Esophagus squamous epithelium (tissue), 5 donors: ENCODE data around the gene ZNF592. TPM values are rescaled to one million over a fixed set of nuclear protein-coding genes. Genes with fewer than 3 reads are reported as not detected.

Experiments used
- DNase-seq: peaks from one replicate; lab custom pipeline; 2025; lab: John Stamatoyannopoulos, UW
- H3K27ac ChIP-seq, 4 donors: fragments of 200-600 bp; sonication (generic); one replicate each; pipeline ENCODE4 v1.5.1; 2016 to 2019; ENCODE audit warnings: mild to moderate bottlenecking in 1 of 4
- H3K27me3 ChIP-seq, 4 donors: fragments of 200-600 bp; sonication (generic); 1 replicate in 3 of 4; 2 replicates in 1 of 4; pipeline versions ENCODE4 v1.5.1 to v1.6.0; 2017 to 2021; ENCODE audit warnings: antibody characterized with exemption in 1 of 4
- H3K36me3 ChIP-seq, 3 donors: fragments of 200-600 bp; sonication (generic); one replicate each; pipeline ENCODE4 v1.5.1; 2016 to 2019
- H3K4me1 ChIP-seq, 3 donors: fragments of 200-600 bp; sonication (generic); one replicate each; pipeline ENCODE4 v1.5.1; 2017 to 2019
- H3K4me3 ChIP-seq, 4 donors: fragments of 200-600 bp; sonication (generic); 1 replicate in 3 of 4; 2 replicates in 1 of 4; pipeline ENCODE4 v1.5.1; 2016 to 2019; ENCODE audit warnings: mild to moderate bottlenecking in 2 of 4, moderate library complexity in 1 of 4
- H3K9me3 ChIP-seq, 3 donors: fragments of 200-600 bp; sonication (generic); one replicate each; pipeline ENCODE4 v1.5.1; 2016 to 2019
- POLR2A ChIP-seq, 4 donors: fragments of 450-650 bp; IDR thresholded peaks; one replicate each; pipeline ENCODE4 v1.6.1; 2017; ENCODE audit warnings: antibody characterized with exemption in 4 of 4, mild to moderate bottlenecking in 4 of 4, moderate library complexity in 3 of 4
- WGBS, 2 donors: methylation state at CpG; one replicate each; pipeline ENCODE4 v1.1.5; 2018; 5-methylcytosine and 5-hydroxymethylcytosine counted together
- intact Hi-C: fragments of 100-400 bp; cut with DNase I; formaldehyde crosslinking; loops from one replicate; pipeline ENCODE4 v1.15.0; 2022
- total RNA-seq, 4 donors: library from RNA; depleted of rRNA; stranded (reverse); fragments of >200 nt; gene quantifications; one replicate each; pipeline ENCODE4 v1.1.0, GENCODE V29; 2016
- TF ChIP-seq, protein P1 (sequence below), 6 experiments: fragments of 450-650 bp in 4 of 6; fragments of 200-600 bp in 2 of 6; sonication (generic) in 2 of 6; IDR thresholded peaks; one replicate each; pipeline ENCODE4 v1.5.1; 2016 to 2019; ENCODE audit warnings: antibody characterized with exemption in 6 of 6, mild to moderate bottlenecking in 4 of 6, moderate library complexity in 4 of 6
- donor health status: DM: yes; HTN: yes; CAD: no.

The ZNF592 gene
- total RNA-seq, 4 donors from 2014 or later, result 8.0 to 12.2 (median 10.3) TPM

DNA sequence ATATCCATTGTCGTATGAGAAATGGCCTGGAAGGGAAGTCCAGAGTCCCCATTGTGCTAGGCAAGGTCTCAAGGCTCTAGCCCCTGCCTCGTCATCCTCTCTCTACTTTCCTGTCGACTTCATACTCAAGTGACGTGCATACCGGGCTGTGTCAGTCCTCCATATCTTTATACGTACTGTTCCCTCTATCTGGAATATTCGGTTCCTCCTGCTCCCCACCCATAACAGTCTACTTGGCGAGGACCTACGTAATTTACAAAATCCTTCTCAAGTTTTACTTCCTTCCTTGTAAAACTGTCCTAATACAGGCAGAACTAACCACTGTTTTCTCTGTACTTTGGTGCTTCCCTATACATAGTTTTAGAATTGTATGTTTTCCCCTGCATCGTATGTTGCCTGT lies 66.5 kb downstream of the ZNF592 start:
- peaks cover 0 to 12% (median 0%) of the 10 kb centered on the region in 4 donors for H3K27me3 ChIP-seq
- H3K4me3 ChIP-seq, result no peak overlapping the region
- intact Hi-C loops, result no loop called here
- no peak overlapping the region for H3K27ac ChIP-seq
- no peak for TF ChIP-seq POLR2A (IDR thresholded peaks at IDR 0.05)
- TF ChIP-seq, protein P1, sequence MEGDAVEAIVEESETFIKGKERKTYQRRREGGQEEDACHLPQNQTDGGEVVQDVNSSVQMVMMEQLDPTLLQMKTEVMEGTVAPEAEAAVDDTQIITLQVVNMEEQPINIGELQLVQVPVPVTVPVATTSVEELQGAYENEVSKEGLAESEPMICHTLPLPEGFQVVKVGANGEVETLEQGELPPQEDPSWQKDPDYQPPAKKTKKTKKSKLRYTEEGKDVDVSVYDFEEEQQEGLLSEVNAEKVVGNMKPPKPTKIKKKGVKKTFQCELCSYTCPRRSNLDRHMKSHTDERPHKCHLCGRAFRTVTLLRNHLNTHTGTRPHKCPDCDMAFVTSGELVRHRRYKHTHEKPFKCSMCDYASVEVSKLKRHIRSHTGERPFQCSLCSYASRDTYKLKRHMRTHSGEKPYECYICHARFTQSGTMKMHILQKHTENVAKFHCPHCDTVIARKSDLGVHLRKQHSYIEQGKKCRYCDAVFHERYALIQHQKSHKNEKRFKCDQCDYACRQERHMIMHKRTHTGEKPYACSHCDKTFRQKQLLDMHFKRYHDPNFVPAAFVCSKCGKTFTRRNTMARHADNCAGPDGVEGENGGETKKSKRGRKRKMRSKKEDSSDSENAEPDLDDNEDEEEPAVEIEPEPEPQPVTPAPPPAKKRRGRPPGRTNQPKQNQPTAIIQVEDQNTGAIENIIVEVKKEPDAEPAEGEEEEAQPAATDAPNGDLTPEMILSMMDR (IDR thresholded peaks at IDR 0.05), result no peak
- 83 to 88% methylated on average over 10 of the region's 10 CpGs for WGBS, 2 donors
- H3K36me3 ChIP-seq, result peaks cover 0 to 6% (median 0%) of the 10 kb centered on the region in 3 donors
- peaks cover 10 to 33% (median 13%) of the 10 kb centered on the region in 3 donors for H3K4me1 ChIP-seq
- no peaks in the 10 kb centered on the region for H3K9me3 ChIP-seq
- DNase-seq, result no peak

DNA sequence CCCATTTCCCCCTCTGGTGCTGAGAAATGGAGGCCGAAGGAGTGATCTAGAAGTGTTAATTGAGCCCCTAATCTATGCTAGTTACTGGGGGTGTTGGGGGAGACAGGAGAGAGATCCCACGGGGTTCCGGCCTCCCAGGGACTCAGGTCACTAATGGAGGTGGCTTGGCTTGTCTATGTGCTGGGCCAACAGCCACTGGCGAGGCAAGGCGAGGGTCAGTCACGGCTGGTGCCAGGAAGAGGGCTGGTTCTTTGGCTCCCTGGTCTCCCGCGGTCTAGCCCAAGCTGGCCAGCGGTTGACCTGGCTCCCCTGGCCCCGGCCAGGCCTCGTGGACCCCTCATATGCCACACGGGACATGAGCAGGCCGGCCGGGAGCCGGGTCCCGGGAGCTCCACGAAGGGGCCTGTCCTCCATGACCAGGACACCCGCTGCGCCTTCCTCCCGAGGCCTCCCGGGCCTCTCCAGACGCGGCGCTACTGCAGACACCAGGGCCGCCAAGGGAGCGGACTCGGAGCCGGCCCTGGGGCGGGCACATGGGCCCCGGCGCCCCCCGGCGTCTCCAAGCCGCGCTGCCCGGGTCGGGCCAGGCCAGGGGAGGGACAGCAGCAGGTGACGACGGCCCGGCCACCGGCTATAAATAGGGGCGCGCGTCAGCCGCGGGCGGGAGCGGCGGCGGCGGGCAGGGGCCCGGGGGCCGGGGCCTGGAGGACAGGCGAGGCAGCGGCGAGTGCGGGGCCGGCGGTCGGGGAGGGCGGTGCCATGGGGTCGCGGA lies 68.5 kb downstream of the ZNF592 start, which contains the start of gene ALPK3:
ALPK3 (plus strand) TSS at position 663 of the 772 bp plus-strand sequence; CDS start at position 760, 97 bp downstream.
- no peak for TF ChIP-seq POLR2A (IDR thresholded peaks at IDR 0.05)
- TF ChIP-seq, protein P1 (IDR thresholded peaks at IDR 0.05), result peak in 1 of 6 experiments; percentile 2
- H3K9me3 ChIP-seq, result no peaks in the 10 kb centered on the region
- peak within 1 kb of the TSS in 3 of 4 donors; percentile 23 to 58 (median 39) for H3K4me3 ChIP-seq
- H3K36me3 ChIP-seq, result no peaks in the 10 kb centered on the region
- no peak for DNase-seq
- H3K27me3 ChIP-seq, result peaks cover 0 to 12% (median 0%) of the 10 kb centered on the region in 4 donors
- H3K4me1 ChIP-seq, result peaks cover 10 to 46% (median 13%) of the 10 kb centered on the region in 3 donors
- intact Hi-C loops, result no loop called here
- H3K27ac ChIP-seq, result peak within 1 kb of the TSS; percentile 37 to 90 (median 72)
- 70 to 83% methylated on average over 2 to 6 of the region's 63 CpGs for WGBS, 2 donors

DNA sequence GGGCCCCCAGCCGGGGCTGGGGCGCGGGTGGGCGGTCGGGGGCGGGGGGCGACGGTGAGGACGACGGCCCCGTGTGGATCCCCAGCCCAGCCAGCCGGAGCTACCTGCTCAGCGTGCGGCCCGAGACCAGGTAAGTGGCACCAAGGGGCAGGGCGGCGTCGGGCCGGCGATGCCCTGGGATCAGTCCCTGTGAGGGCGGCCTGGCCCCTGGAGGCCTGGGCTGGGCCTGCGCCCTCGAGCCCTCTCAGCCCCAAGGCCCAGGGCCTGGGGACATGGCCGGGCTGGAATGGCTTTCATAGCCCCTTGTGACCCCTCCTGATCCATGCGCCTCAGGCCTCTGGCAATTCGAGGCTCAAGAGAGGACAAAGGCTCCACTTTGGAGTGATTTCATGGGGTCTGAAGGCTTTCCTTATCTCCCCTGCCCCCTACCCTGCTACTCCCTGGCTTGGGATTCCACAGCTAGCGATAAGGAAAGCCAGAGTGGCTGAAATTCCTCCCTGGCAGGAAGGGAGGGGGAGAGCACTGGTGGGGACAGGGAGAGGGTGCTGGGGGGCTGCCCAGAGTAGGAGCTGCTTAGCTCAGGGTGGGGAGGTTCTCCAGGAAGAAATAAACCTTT lies 69.2 kb downstream of the ZNF592 start:
- Histone ChIP-seq H3K27me3 (peaks cover 0 to 12% (median 0%) of the 10 kb centered on the region in 4 donors), H3K4me1 (peaks cover 10 to 53% (median 13%) of the 10 kb centered on the region in 3 donors), H3K27ac (peak overlapping the region; percentile 37 to 90 (median 72)), H3K36me3 (no peaks in the 10 kb centered on the region), H3K4me3 (peak overlapping the region in 3 of 4 donors; percentile 23 to 58 (median 39)), H3K9me3 (no peaks in the 10 kb centered on the region)
- TF ChIP-seq, protein P1 (IDR thresholded peaks at IDR 0.05), result peak in 1 of 6 experiments; percentile 1
- no peak for TF ChIP-seq POLR2A (IDR thresholded peaks at IDR 0.05)
- DNase-seq, result no peak
- 100% methylated on average over 1 of the region's 27 CpGs; no CpG with 5 or more reads in 1 of the 2 donors for WGBS, 2 donors
- intact Hi-C loops, result no loop called here

DNA sequence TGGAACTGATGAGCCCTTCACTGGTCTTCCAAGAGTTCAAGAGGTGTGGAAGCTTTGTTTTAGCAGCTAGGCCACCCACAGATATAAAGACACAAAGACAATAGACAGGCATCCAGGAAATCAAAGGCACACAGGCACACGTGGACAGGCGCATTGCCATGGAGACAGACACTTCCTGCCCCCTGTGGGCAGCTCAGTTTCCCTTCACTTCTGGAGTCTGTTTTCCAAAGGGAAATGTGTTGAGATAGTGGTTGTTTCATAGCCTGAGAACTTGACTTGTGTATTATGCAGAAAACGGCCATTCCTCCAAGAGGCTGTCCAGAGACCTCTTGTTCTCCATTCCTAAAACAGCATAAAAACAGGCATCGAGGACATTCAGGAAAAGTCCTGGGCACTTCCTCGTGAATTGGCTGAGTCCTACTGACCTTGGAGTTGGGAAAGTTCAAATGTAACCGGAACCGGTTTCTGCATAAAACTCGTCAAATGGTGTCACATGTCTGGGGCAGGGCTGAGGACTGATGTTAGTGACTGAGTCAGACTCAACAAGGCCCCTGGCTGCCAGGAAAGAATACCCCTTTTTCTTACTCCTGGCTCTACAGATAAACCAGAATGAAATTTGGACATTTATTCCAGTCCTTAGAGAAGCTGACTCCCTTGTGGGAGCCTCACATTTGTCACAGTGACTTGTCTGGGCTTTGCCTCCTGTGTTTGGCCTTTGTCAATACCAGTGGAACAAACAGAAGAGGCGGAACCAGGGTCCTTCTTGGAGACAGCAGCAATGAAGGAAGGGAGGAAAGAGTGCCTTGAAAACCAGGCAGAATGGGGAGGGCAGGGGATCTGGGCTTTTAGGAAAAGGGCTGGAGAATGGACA lies 70.1 kb downstream of the ZNF592 start:
- H3K27me3 ChIP-seq, result peaks cover 0 to 12% (median 0%) of the 10 kb centered on the region in 4 donors
- H3K27ac ChIP-seq, result peak overlapping the region; percentile 30 to 90 (median 72)
- no peak for DNase-seq
- H3K4me3 ChIP-seq, result peak overlapping the region in 1 of 4 donors; percentile 58
- intact Hi-C loops, result no loop called here
- WGBS, 2 donors, result 49 to 61% methylated on average over 7 to 8 of the region's 9 CpGs
- no peaks in the 10 kb centered on the region for H3K36me3 ChIP-seq
- H3K4me1 ChIP-seq, result peaks cover 10 to 62% (median 13%) of the 10 kb centered on the region in 3 donors
- no peak for TF ChIP-seq POLR2A (IDR thresholded peaks at IDR 0.05)
- TF ChIP-seq, protein P1 (IDR thresholded peaks at IDR 0.05), result peak in 1 of 6 experiments; percentile 8
- H3K9me3 ChIP-seq, result no peaks in the 10 kb centered on the region
